Stimulated activated naive CD8-positive, alpha-beta T cell treated with anti-CD3 and anti-CD28 coated beads, Interleukin-15, Interleukin-2, amounts not matched to agents 100 ng/mL and 50 ng/mL, for 24 hours (primary cell): ENCODE results near the gene ERAP2.

Source experiments
- H3K27ac Mint-ChIP-seq: one replicate; pipeline ENCODE4 v1.8.0; 2021; ENCODE audit warnings: mild to moderate bottlenecking, mixed read lengths
- H3K27me3 Mint-ChIP-seq: one replicate; pipeline ENCODE4 v1.8.0; 2021; ENCODE audit warnings: mixed read lengths
- H3K36me3 Mint-ChIP-seq: one replicate; pipeline ENCODE4 v1.8.0; 2021; ENCODE audit warnings: low read depth, mixed read lengths
- H3K4me1 Mint-ChIP-seq: one replicate; pipeline ENCODE4 v1.8.0; 2021; ENCODE audit warnings: low read depth, mixed read lengths
- H3K4me3 Mint-ChIP-seq: one replicate; pipeline ENCODE4 v1.8.0; 2021; ENCODE audit warnings: mild to moderate bottlenecking, mixed read lengths
- H3K9me3 Mint-ChIP-seq: one replicate; pipeline ENCODE4 v1.8.0; 2021; ENCODE audit warnings: mixed read lengths

Gene ERAP2

GRCh38 chr5:96902876-96903275, 26.6 kb downstream of the ERAP2 start:
- Mint-ChIP-seq H3K27ac (no peak overlapping the region), H3K4me1 (peaks cover 14% of the 10 kb centered on the region), H3K9me3 (no peaks in the 10 kb centered on the region), H3K4me3 (no peak overlapping the region), H3K27me3 (no peaks in the 10 kb centered on the region), H3K36me3 (peaks cover 71% of the 10 kb centered on the region)

GRCh38 chr5:96903300-96903699, 27.0 kb downstream of the ERAP2 start:
- peaks cover 73% of the 10 kb centered on the region for H3K36me3 Mint-ChIP-seq
- H3K4me3 Mint-ChIP-seq: no peak overlapping the region
- no peaks in the 10 kb centered on the region for H3K27me3 Mint-ChIP-seq
- H3K27ac Mint-ChIP-seq: no peak overlapping the region
- no peaks in the 10 kb centered on the region for H3K9me3 Mint-ChIP-seq
- H3K4me1 Mint-ChIP-seq: peaks cover 14% of the 10 kb centered on the region

DNA sequence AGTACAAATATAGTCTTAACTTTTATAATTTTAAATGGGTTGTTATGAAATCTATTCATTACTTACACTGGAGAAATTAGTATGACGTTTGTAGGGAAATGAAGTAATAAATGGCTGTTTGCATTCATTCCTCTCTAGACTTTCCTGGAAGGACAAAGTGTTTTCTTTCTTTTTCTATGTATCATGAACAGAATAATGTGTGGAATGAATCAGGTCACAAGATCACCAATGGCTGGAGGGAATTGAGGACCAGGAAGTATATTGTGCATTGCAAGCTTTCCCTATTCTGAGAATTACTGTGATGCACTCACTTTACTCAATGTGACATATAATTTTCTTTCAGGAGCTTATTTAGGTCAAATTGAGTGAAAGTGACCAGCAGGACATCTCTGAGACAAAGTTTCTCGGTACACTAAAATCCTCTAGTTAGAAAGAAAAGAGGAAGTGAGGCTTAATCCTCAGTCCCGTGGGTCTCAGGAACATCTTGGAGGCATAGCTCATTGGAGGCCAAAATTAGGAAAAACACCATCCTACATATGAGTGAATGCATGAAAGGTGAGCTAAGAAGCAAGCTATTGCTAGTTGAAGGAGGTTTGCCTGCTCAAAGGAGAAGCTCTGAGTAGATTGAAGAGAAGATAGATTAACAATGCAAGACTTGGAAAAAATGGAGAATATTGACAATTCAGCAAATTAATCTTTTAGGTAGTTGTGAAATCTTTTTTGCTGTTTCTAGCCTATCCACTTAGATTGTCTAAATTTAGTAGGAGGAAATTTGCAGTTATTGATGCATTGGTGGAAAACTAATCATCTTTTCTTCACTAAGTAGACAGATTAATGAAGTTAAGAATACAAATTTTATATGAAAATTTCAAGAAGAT, 28.0 kb downstream of the ERAP2 start:
- no peaks in the 10 kb centered on the region for H3K9me3 Mint-ChIP-seq
- peaks cover 73% of the 10 kb centered on the region for H3K36me3 Mint-ChIP-seq
- H3K4me3 Mint-ChIP-seq: no peak overlapping the region
- peaks cover 14% of the 10 kb centered on the region for H3K4me1 Mint-ChIP-seq
- H3K27me3 Mint-ChIP-seq: no peaks in the 10 kb centered on the region
- no peak overlapping the region for H3K27ac Mint-ChIP-seq

GRCh38 chr5:96905864-96906263, 29.6 kb downstream of the ERAP2 start:
- Mint-ChIP-seq H3K9me3 (no peaks in the 10 kb centered on the region), H3K36me3 (peaks cover 73% of the 10 kb centered on the region), H3K4me1 (peaks cover 14% of the 10 kb centered on the region), H3K27ac (no peak overlapping the region), H3K27me3 (no peaks in the 10 kb centered on the region), H3K4me3 (no peak overlapping the region)

- Mint-ChIP-seq H3K4me1 (peaks cover 5% of the 10 kb centered on the region), H3K36me3 (peaks cover 57% of the 10 kb centered on the region), H3K4me3 (no peak overlapping the region), H3K27me3 (no peaks in the 10 kb centered on the region), H3K9me3 (no peaks in the 10 kb centered on the region), H3K27ac (no peak overlapping the region)
Measured at GRCh38 chr5:96909003-96909402, 32.7 kb downstream of the ERAP2 start.

- Mint-ChIP-seq H3K27ac (no peak overlapping the region), H3K9me3 (no peaks in the 10 kb centered on the region), H3K27me3 (no peaks in the 10 kb centered on the region), H3K4me1 (peaks cover 4% of the 10 kb centered on the region), H3K36me3 (peaks cover 57% of the 10 kb centered on the region), H3K4me3 (no peak overlapping the region)
Measured at GRCh38 chr5:96909435-96909834, 33.1 kb downstream of the ERAP2 start.

- peaks cover 6% of the 10 kb centered on the region for H3K4me1 Mint-ChIP-seq
- no peak overlapping the region for H3K4me3 Mint-ChIP-seq
- no peaks in the 10 kb centered on the region for H3K27me3 Mint-ChIP-seq
- H3K9me3 Mint-ChIP-seq: no peaks in the 10 kb centered on the region
- H3K27ac Mint-ChIP-seq: no peak overlapping the region
- peaks cover 57% of the 10 kb centered on the region for H3K36me3 Mint-ChIP-seq
Measured at GRCh38 chr5:96911139-96911538, 34.8 kb downstream of the ERAP2 start.

DNA sequence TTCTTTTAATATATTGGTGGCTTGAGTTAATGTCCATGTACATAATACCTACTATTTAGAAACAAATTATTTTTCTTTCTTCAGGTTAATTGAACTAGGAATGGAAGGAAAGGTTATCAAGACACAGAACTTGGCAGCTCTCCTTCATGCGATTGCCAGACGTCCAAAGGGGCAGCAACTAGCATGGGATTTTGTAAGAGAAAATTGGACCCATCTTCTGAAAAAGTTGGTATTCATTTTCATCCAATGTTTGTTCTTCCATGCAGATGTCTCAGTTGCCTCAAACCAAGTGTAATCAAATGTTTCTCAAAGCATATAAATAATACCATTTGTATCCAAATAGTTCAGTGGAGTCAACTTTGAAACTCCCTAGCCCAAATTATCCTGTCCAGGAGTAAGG, 36.9 kb downstream of the ERAP2 start:
- no peaks in the 10 kb centered on the region for H3K9me3 Mint-ChIP-seq
- H3K36me3 Mint-ChIP-seq: peaks cover 70% of the 10 kb centered on the region
- peaks cover 7% of the 10 kb centered on the region for H3K4me1 Mint-ChIP-seq
- no peaks in the 10 kb centered on the region for H3K27me3 Mint-ChIP-seq
- H3K4me3 Mint-ChIP-seq: no peak overlapping the region
- no peak overlapping the region for H3K27ac Mint-ChIP-seq

DNA sequence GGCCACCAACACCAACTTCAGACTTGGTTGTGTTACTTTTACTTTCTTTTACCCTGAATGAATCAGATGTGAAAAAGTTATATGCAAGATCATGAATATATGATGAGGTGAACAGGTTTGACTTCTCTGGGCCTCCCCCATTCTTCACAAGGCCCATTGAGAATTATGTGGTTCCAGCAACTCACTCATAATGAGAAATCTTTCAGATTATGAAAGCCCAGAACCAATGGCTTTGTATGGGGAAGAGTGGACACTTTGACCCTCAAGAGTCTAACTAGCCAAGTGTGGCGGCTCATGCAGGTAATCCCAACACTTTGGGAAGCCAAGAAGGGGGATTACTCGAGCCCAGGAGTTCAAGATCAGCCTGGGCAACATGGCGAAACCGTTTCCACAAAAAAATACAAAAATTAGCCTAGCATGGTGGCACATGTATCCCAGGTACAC, 43.5 kb downstream of the ERAP2 start:
- Mint-ChIP-seq H3K27ac (peak overlapping the region; percentile 56), H3K4me3 (no peak overlapping the region), H3K9me3 (no peaks in the 10 kb centered on the region), H3K27me3 (no peaks in the 10 kb centered on the region), H3K4me1 (peaks cover 53% of the 10 kb centered on the region), H3K36me3 (peaks cover 47% of the 10 kb centered on the region)

DNA sequence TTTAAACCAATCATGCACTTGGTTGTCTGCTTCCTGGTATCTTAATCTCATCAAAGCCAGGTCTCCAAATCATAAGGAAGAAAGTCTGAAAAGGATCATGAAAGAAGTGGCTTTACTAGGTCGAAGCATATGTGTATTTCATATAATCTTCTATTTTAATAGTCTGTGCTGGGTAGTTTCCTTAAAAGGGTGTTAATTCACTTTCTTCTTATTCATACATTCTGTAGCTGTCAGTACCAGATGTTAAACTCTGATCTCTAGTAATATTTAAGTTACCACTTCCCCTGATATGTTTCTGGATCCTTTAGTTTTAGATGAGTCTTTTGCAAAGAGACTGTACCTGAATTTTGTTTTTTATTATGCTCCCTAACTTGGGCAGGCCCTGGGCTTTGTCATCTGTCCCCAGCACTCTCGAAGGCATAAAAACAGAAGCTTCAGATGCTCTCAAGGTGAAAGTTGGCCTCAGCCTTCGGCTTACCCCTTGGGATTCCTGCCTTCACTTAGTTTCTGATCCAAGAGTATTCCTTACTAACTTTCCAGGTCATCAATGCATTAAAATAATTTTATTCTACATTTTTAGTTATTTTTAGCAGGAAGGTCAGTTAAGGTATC, 44.5 kb downstream of the ERAP2 start:
- peak overlapping the region; percentile 56 for H3K27ac Mint-ChIP-seq
- H3K4me3 Mint-ChIP-seq: no peak overlapping the region
- H3K4me1 Mint-ChIP-seq: peaks cover 62% of the 10 kb centered on the region
- H3K27me3 Mint-ChIP-seq: no peaks in the 10 kb centered on the region
- no peaks in the 10 kb centered on the region for H3K9me3 Mint-ChIP-seq
- H3K36me3 Mint-ChIP-seq: peaks cover 42% of the 10 kb centered on the region

GRCh38 chr5:96922499-96923244, 46.4 kb downstream of the ERAP2 start:
- Mint-ChIP-seq H3K9me3 (no peaks in the 10 kb centered on the region), H3K27ac (no peak overlapping the region), H3K4me1 (peaks cover 68% of the 10 kb centered on the region), H3K27me3 (no peaks in the 10 kb centered on the region), H3K36me3 (peaks cover 26% of the 10 kb centered on the region), H3K4me3 (no peak overlapping the region)

- Mint-ChIP-seq H3K27ac (peak overlapping the region; percentile 92), H3K4me1 (peaks cover 67% of the 10 kb centered on the region), H3K36me3 (peaks cover 13% of the 10 kb centered on the region), H3K4me3 (peak overlapping the region; percentile 23), H3K27me3 (no peaks in the 10 kb centered on the region), H3K9me3 (no peaks in the 10 kb centered on the region)
Measured at GRCh38 chr5:96924016-96924443, 47.7 kb downstream of the ERAP2 start.

GRCh38 chr5:96926276-96926675, 50.0 kb downstream of the ERAP2 start:
- Mint-ChIP-seq H3K4me1 (peaks cover 65% of the 10 kb centered on the region), H3K36me3 (no peaks in the 10 kb centered on the region), H3K9me3 (no peaks in the 10 kb centered on the region), H3K27ac (no peak overlapping the region), H3K4me3 (no peak overlapping the region), H3K27me3 (no peaks in the 10 kb centered on the region)

DNA sequence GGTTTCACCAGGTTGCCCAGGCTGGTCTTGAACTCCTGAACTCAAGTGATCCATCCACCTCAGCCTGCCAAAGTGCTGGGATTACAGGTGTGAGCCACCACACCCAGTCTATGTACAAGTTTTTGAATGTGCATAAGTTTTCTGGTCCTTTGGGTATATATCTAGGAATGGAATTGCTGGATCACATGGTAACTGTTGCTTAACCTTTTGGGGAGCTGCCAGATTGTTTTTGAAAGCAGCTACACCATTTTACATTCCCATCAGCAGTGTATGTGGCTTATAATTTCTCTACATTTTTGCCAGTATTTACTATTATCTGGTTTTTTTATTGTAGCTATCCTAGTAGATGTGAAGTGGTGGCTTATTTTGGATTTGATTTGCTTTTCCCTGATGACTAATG, 50.7 kb downstream of the ERAP2 start:
- Mint-ChIP-seq H3K4me1 (peaks cover 67% of the 10 kb centered on the region), H3K27me3 (no peaks in the 10 kb centered on the region), H3K36me3 (no peaks in the 10 kb centered on the region), H3K27ac (no peak overlapping the region), H3K4me3 (no peak overlapping the region), H3K9me3 (no peaks in the 10 kb centered on the region)
